ENCODE results near the gene UNC119.

The UNC119 gene

DNA sequence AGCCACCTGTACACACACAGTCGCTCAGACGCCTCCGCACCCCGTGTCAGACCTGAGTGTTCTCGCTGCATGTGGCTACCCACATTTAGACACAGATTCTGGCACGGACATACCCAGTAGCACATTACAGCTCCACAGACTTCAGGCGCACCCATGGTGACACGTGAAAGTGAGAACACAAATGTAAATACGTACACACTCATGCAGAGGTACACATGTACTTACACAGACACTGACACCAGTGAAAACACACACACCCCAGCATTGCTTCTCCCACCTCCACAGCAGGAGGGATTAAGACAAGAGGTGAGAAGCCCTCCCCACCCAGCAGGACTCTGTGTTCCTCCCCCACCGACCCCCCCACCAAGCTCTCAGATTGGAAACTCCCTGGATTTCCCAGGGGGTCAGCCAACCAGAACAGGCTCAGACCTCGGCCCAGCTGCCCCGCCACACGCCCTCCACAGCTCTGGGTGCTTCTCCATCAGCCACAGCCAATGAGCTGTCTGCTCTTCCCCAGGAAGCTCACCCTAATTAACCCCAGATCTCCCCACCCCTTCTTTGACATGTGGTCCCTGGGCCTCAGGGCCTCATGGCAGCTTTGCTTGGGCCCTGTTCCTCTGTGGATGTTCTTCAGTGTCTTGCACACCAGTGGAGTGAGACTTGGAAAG lies 51.6 kb downstream of the UNC119 start:
- no peak overlapping the region for H3K27ac ChIP-seq
- TF ChIP-seq, protein P1, sequence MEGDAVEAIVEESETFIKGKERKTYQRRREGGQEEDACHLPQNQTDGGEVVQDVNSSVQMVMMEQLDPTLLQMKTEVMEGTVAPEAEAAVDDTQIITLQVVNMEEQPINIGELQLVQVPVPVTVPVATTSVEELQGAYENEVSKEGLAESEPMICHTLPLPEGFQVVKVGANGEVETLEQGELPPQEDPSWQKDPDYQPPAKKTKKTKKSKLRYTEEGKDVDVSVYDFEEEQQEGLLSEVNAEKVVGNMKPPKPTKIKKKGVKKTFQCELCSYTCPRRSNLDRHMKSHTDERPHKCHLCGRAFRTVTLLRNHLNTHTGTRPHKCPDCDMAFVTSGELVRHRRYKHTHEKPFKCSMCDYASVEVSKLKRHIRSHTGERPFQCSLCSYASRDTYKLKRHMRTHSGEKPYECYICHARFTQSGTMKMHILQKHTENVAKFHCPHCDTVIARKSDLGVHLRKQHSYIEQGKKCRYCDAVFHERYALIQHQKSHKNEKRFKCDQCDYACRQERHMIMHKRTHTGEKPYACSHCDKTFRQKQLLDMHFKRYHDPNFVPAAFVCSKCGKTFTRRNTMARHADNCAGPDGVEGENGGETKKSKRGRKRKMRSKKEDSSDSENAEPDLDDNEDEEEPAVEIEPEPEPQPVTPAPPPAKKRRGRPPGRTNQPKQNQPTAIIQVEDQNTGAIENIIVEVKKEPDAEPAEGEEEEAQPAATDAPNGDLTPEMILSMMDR (IDR thresholded peaks at IDR 0.05): no peak
- TF ChIP-seq ZFX (IDR thresholded peaks at IDR 0.05; ENCODE audit: borderline replicate concordance): no peak

DNA sequence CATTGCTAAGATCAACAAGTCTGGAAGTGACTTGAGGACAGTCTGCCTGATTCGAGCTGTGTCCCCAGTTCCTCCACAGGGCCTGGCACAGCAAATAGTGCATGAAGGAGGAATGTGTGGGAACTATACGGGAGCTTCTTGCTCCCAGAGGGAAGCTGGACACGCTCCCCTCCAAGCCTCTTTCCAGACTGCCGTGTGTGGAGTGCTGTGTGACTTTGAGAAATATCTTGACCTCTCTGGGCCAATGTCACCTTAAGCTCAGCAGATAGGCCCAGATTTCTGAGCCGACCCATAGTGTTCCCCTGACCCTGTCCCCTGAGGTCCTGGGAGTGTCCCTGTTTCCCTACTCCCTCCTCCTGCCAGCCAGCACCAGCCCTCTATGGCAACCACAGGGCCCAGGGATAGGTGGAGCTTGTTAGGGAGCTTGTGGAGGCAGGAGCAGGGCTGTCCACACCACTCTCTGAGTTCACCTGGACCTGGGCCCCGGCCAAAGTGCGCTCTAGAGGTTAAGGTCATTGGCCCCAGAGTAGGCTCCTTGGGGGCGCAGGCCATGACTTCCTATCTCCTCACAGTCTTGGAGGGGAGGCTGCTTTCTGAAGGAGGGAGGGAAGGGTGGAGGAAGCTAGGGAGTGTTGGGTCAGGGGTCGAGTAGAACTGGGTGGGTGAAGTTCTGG lies 52.6 kb downstream of the UNC119 start:
- TF ChIP-seq, protein P1 (IDR thresholded peaks at IDR 0.05): no peak
- no peak for TF ChIP-seq ZFX (IDR thresholded peaks at IDR 0.05; ENCODE audit: borderline replicate concordance)
- H3K27ac ChIP-seq: no peak overlapping the region

DNA sequence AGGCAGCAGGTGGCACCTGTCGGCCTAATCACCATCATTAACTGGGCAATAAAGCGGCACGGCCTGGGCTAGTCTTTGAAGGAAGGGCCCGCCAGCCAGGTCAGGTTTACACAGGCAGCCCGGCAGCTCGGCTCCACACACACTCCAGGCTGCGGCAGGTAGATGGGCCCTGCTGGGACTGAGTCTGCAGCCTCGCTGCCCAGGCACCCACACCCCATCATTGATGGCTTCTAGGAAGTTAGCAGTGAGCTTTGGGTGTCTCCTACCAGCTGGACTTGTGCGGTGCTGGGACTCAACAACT lies 53.1 kb downstream of the UNC119 start:
- H3K27ac ChIP-seq: no peak overlapping the region
- TF ChIP-seq, protein P1 (IDR thresholded peaks at IDR 0.05): no peak
- TF ChIP-seq ZFX (IDR thresholded peaks at IDR 0.05; ENCODE audit: borderline replicate concordance): no peak

DNA sequence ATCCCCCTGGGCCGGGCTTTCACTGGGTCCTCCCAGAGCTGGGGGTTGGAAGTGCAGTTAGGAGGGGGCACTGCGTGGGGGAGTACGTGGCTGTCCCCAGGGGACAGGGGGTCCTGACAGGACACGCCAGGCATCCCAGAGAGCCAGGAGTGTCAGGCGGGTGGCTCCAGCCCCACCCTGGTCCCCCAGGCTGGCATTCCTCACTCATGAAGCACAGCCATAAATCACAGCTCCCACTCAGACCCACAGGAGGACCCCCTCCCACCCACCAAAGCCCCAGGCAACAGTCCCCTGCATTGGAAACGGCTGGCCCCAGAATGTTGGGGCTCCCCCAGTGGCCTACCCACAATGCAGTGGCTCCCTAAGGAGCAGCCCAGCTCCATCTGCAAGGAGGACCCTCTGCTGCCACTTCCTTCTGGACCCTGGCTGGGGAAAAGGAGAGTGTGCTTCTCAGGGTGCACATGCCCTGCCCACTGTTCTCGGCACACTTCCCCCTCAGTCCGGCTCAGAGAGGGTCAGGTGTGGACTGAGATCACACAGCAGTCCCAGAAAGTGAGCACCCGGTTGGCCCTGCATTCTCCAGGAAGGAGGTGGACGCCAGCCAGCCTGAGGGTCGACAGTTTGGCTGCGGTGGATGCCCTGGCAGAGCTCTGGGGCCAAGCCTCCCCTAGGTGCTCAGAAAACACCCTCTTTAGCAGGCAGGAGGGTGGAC lies 53.6 kb downstream of the UNC119 start:
- H3K27ac ChIP-seq: peak overlapping the region; percentile 65

DNA sequence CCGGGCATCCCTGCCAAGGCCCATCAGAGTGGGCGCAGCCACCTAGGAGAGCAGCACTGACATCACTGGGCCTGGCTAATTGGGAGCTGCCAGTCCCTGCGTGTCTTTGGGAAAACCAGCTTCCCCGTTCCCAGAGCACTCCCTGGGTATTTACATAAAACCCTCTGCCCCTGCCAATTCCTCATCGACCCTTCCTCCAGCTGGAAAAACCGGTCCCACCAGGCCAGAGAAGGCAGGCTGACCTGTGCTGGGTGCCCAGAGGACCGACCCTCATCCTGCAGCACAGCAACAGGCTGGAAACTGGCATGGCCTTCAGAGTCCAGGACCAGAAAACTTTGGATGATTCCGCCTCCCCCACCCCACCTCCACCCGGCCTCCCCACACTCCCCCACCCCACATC lies 54.5 kb downstream of the UNC119 start:
- TF ChIP-seq, protein P1 (IDR thresholded peaks at IDR 0.05): no peak
- no peak for TF ChIP-seq ZFX (IDR thresholded peaks at IDR 0.05; ENCODE audit: borderline replicate concordance)
- H3K27ac ChIP-seq: peak overlapping the region; percentile 65

More for the DNA sequence above, 53.6 kb downstream of the UNC119 start:
- TF ChIP-seq, protein P1 (IDR thresholded peaks at IDR 0.05): no peak
- TF ChIP-seq ZFX (IDR thresholded peaks at IDR 0.05; ENCODE audit: borderline replicate concordance): no peak
